ENCODE measurements around the gene ZNF462. TPM values are rescaled to one million over a fixed set of nuclear protein-coding genes. Genes with fewer than 3 reads are reported as not detected.

The ZNF462 gene
- total RNA-seq, 2 donors from 2014 or later = 28.9 to 29.3 TPM

- H3K27ac ChIP-seq = no peak overlapping the region
- H3K27me3 ChIP-seq = no peaks in the 10 kb centered on the region
- H3K4me3 ChIP-seq = no peak overlapping the region
- no peak for TF ChIP-seq CTCF (IDR thresholded peaks at IDR 0.05)
- H3K9me3 ChIP-seq = no peaks in the 10 kb centered on the region
- no peak overlapping the region for H3K9ac ChIP-seq (ENCODE audit: low read depth in 2 of 2, low read length in 2 of 2)
- H3K36me3 ChIP-seq = peaks cover 6% of the 10 kb centered on the region
- intact Hi-C loops (cut with DNase I) = no loop called here
- DNase-seq = no peak
- H3K4me1 ChIP-seq = no peaks in the 10 kb centered on the region
Measured at GRCh38 chr9:106925392-106925791, 62.4 kb downstream of the ZNF462 start.

- intact Hi-C loops (cut with DNase I) = no loop called here
- Histone ChIP-seq H3K27me3 (no peaks in the 10 kb centered on the region), H3K4me1 (no peaks in the 10 kb centered on the region), H3K9me3 (no peaks in the 10 kb centered on the region), H3K27ac (no peak overlapping the region), H3K4me3 (no peak overlapping the region), H3K36me3 (peaks cover 6% of the 10 kb centered on the region), H3K9ac (ENCODE audit: low read depth in 2 of 2, low read length in 2 of 2) (no peak overlapping the region)
- DNase-seq = no peak
- TF ChIP-seq CTCF (IDR thresholded peaks at IDR 0.05) = no peak
Measured at GRCh38 chr9:106927916-106928315, 65.0 kb downstream of the ZNF462 start.

- Histone ChIP-seq H3K9me3 (no peaks in the 10 kb centered on the region), H3K27ac (no peak overlapping the region), H3K4me1 (no peaks in the 10 kb centered on the region), H3K27me3 (no peaks in the 10 kb centered on the region), H3K4me3 (no peak overlapping the region), H3K36me3 (peaks cover 6% of the 10 kb centered on the region), H3K9ac (ENCODE audit: low read depth in 2 of 2, low read length in 2 of 2) (no peak overlapping the region)
- intact Hi-C loops (cut with DNase I) = no loop called here
- no peak for DNase-seq
- TF ChIP-seq CTCF (IDR thresholded peaks at IDR 0.05) = no peak
Measured at GRCh38 chr9:106928350-106928749, 65.4 kb downstream of the ZNF462 start.

- Histone ChIP-seq H3K27ac (no peak overlapping the region), H3K9ac (ENCODE audit: low read depth in 2 of 2, low read length in 2 of 2) (no peak overlapping the region)
- no peak for DNase-seq
Measured at GRCh38 chr9:106929471-106930177, 66.7 kb downstream of the ZNF462 start.

GRCh38 chr9:106930477-106930876 is 67.5 kb downstream of the ZNF462 start:
- no peaks in the 10 kb centered on the region for H3K9me3 ChIP-seq
- intact Hi-C loops (cut with DNase I) = no loop called here
- no peaks in the 10 kb centered on the region for H3K4me1 ChIP-seq
- no peak overlapping the region for H3K27ac ChIP-seq
- no peak for TF ChIP-seq CTCF (IDR thresholded peaks at IDR 0.05)
- H3K36me3 ChIP-seq = no peaks in the 10 kb centered on the region
- no peaks in the 10 kb centered on the region for H3K27me3 ChIP-seq
- H3K9ac ChIP-seq (ENCODE audit: low read depth in 2 of 2, low read length in 2 of 2) = no peak overlapping the region
- no peak overlapping the region for H3K4me3 ChIP-seq
- DNase-seq = peak; percentile 35

More at GRCh38 chr9:106929471-106930177, 66.7 kb downstream of the ZNF462 start:
- Histone ChIP-seq H3K4me1 (no peaks in the 10 kb centered on the region), H3K36me3 (peaks cover 5% of the 10 kb centered on the region), H3K9me3 (no peaks in the 10 kb centered on the region), H3K4me3 (no peak overlapping the region), H3K27me3 (no peaks in the 10 kb centered on the region)
- TF ChIP-seq CTCF (IDR thresholded peaks at IDR 0.05) = no peak
- intact Hi-C loops (cut with DNase I) = no loop called here

Data from colonic mucosa (tissue), 4 donors.